ENCODE data around the gene TMEM94.

DNA sequence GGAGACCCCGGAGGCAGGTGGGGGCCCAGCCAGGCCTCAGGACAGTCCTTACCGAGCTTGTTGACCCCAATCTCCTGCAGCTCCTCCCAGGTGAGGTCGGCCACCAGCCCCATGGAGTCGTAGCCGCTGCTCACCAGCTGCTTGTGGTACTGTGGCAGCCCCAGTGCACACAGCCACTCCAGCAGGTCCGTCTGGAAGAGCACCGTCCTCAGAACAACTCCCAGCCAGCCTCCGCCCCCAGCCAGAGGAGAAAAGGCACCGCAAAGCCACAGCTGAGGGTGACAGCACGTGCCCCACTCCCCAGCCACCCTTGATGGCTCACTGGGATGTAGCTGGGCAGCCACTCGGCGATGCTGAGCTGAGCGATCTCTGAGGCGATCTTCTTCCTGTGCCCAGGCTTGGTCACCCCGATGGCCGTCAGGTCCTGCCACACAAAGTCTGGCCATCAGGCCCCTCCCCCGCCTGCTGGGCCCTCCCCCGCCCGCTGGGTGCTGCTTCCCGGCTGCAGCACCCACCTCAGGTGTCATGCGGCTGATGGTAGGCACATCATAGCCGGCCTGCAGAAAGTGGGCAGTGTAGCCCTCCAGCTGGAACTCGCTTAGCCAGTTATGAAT, 47.0 kb downstream of the TMEM94 start:
- TF ChIP-seq CTCF (IDR thresholded peaks at IDR 0.05), result no peak
- no peak for TF ChIP-seq POLR2AphosphoS5 (IDR thresholded peaks at IDR 0.05; ENCODE audit: insufficient read depth in 1 of 2, low read depth in 1 of 2)

Data from vagina (tissue), 2 donors.